Parathyroid adenoma (tissue), 2 donors: ENCODE results near the gene PRDM4.

Experiments used
- H2AFZ ChIP-seq: fragments of 300-600 bp; sonication (generic); one replicate; pipeline ENCODE4 v1.7.0; 2017; ENCODE audit warnings: antibody characterized with exemption, mild to moderate bottlenecking
- H3K27ac ChIP-seq: fragments of 300-600 bp; sonication (generic); one replicate; pipeline ENCODE4 v1.7.0; 2017
- H3K27me3 ChIP-seq: fragments of 300-600 bp; sonication (generic); one replicate; pipeline ENCODE4 v1.7.0; 2017; ENCODE audit warnings: low read length; ENCODE audit not compliant: control insufficient read depth, insufficient read depth
- H3K36me3 ChIP-seq: fragments of 300-600 bp; sonication (generic); one replicate; pipeline ENCODE4 v1.7.0; 2017; ENCODE audit warnings: low read length; ENCODE audit not compliant: control insufficient read depth, insufficient read depth
- H3K4me1 ChIP-seq: fragments of 300-600 bp; sonication (generic); one replicate; pipeline ENCODE4 v1.7.0; 2017; ENCODE audit warnings: control low read depth
- H3K4me2 ChIP-seq: fragments of 300-600 bp; sonication (generic); one replicate; pipeline ENCODE4 v1.7.0; 2017; ENCODE audit warnings: low read length
- H3K4me3 ChIP-seq: fragments of 300-600 bp; sonication (generic); one replicate; pipeline ENCODE4 v1.7.0; 2017; ENCODE audit warnings: low read depth, low read length
- H3K79me2 ChIP-seq: fragments of 300-600 bp; sonication (generic); one replicate; pipeline ENCODE4 v1.7.0; 2017; ENCODE audit warnings: control low read depth
- H3K9ac ChIP-seq: fragments of 300-600 bp; sonication (generic); one replicate; pipeline ENCODE4 v1.7.0; 2017; ENCODE audit warnings: mild to moderate bottlenecking
- H3K9me3 ChIP-seq: fragments of 300-600 bp; sonication (generic); one replicate; pipeline ENCODE4 v1.7.0; 2017; ENCODE audit warnings: low read length; ENCODE audit not compliant: control insufficient read depth
- TF ChIP-seq, protein P1 (sequence below): fragments of 300-600 bp; sonication (generic); IDR thresholded peaks from one replicate; pipeline ENCODE4 v1.7.0; 2017; ENCODE audit warnings: antibody characterized with exemption, mild to moderate bottlenecking
- donor health status: primary hyperparathyroidism.

Gene PRDM4

DNA sequence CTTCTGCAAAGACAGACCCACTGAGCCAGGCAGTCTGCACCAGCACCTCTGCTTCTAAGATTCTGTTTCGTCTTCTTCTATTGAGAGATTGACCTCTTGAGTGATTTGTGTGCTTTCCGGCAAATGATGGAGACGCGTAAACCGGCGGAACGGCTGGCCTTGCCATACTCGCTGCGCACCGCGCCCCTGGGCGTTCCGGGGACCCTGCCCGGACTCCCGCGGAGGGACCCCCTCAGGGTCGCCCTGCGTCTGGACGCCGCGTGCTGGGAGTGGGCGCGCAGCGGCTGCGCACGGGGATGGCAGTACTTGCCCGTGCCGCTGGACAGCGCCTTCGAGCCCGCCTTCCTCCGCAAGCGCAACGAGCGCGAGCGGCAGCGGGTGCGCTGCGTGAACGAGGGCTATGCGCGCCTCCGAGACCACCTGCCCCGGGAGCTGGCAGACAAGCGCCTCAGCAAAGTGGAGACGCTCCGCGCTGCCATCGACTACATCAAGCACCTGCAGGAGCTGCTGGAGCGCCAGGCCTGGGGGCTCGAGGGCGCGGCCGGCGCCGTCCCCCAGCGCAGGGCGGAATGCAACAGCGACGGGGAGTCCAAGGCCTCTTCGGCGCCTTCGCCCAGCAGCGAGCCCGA, 14.3 kb upstream of the PRDM4 start:
- Histone ChIP-seq H3K36me3 (no peaks in the 10 kb centered on the region), H2AFZ (peak overlapping the region; percentile 89), H3K9ac (no peak overlapping the region), H3K4me2 (no peak overlapping the region), H3K27me3 (no peaks in the 10 kb centered on the region), H3K4me1 (no peaks in the 10 kb centered on the region), H3K79me2 (no peaks in the 10 kb centered on the region), H3K27ac (no peak overlapping the region), H3K4me3 (no peak overlapping the region), H3K9me3 (no peaks in the 10 kb centered on the region)
- TF ChIP-seq, protein P1, sequence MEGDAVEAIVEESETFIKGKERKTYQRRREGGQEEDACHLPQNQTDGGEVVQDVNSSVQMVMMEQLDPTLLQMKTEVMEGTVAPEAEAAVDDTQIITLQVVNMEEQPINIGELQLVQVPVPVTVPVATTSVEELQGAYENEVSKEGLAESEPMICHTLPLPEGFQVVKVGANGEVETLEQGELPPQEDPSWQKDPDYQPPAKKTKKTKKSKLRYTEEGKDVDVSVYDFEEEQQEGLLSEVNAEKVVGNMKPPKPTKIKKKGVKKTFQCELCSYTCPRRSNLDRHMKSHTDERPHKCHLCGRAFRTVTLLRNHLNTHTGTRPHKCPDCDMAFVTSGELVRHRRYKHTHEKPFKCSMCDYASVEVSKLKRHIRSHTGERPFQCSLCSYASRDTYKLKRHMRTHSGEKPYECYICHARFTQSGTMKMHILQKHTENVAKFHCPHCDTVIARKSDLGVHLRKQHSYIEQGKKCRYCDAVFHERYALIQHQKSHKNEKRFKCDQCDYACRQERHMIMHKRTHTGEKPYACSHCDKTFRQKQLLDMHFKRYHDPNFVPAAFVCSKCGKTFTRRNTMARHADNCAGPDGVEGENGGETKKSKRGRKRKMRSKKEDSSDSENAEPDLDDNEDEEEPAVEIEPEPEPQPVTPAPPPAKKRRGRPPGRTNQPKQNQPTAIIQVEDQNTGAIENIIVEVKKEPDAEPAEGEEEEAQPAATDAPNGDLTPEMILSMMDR = peak; percentile 35

DNA sequence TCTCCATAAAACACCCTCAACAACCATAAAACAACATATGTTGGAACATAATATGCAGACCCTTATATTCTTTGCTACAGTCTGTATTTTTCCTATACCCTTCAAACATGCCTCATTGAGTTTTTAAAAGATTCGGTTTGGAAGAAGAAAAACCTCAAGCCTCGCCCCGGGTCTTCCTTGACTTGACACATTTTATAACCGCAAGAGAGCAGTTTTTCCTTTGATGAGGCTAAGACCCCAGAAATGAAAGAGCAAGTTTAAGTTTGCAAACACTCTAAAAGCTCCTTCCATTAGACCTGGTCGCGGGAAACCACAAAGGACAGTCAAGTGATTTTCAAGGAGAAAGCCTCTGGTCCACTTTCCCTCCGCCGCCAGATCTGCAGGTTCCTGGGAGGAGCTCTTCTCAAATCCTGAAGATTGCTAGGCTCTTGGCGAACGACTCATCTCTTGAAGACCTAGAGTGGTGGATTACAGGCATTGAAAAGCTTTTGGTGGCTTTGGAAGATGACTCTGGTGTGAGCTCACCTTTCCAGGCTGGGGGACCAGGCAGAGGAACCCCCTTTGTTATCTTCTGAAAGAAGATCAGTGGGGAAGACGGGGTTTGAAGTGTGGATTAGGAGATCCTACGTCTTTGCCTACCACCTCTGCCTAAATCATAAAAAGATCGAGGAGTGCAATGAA, 13.6 kb upstream of the PRDM4 start, which contains the start of gene ASCL4:
TSS of gene ASCL4 (plus strand) at position 356 of the 681 bp plus-strand sequence. CDS start 515 bp downstream, outside the sequence.
- no peak within 1 kb of the TSS for H3K9ac ChIP-seq
- H3K79me2 ChIP-seq = no peaks in the 10 kb centered on the region
- H3K27ac ChIP-seq = no peak within 1 kb of the TSS
- H3K4me3 ChIP-seq = no peak within 1 kb of the TSS
- no peaks in the 10 kb centered on the region for H3K9me3 ChIP-seq
- no peaks in the 10 kb centered on the region for H3K27me3 ChIP-seq
- no peaks in the 10 kb centered on the region for H3K36me3 ChIP-seq
- TF ChIP-seq, protein P1 = no peak
- no peaks in the 10 kb centered on the region for H3K4me1 ChIP-seq
- H2AFZ ChIP-seq = peak within 1 kb of the TSS; percentile 89
- no peak within 1 kb of the TSS for H3K4me2 ChIP-seq

DNA sequence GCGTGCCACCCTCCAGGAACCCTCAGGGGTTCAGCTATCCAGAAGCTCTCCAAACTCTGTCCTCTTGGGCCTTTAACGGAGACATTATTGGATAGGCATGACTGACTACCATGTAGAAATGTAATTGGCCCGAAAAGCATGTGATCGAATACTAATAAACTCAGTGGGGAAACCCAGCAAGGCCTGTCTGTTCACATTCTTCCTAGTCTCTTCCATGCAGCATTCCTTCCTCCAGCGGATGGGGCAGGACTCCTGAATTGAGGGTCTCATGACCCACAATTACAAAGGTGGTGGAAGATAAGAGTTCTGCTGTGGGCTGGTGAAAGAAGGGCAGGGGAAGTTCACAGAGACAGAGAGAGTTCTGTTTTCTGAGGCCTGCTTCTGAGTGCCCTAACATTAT, 6.5 kb upstream of the PRDM4 start:
- Histone ChIP-seq H3K4me3 (no peak overlapping the region), H2AFZ (no peak overlapping the region), H3K4me2 (no peak overlapping the region), H3K79me2 (no peaks in the 10 kb centered on the region), H3K9me3 (no peaks in the 10 kb centered on the region), H3K9ac (no peak overlapping the region), H3K27me3 (no peaks in the 10 kb centered on the region), H3K27ac (no peak overlapping the region), H3K36me3 (no peaks in the 10 kb centered on the region), H3K4me1 (no peaks in the 10 kb centered on the region)
- TF ChIP-seq, protein P1 = no peak

DNA sequence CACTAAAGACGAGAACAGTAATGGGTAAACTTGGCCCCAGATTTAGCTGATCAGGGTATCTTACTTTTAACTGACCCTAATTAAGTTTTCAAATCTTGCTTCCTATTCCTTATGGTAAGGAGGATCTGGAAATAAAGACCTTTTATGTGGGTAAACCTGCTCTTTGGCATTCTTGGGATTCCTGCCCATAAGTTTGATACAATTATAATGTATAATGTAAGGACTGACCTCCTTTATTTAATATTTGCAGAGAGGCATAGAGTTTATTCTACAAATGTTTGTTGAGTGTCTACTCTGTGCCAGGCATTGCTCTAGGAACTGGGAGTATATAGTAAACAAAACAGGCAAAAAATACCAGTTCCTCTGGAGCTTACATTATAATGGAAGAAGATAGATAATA, 4.4 kb upstream of the PRDM4 start:
- TF ChIP-seq, protein P1 = no peak
- H3K27me3 ChIP-seq = no peaks in the 10 kb centered on the region

More for the DNA sequence above, 4.4 kb upstream of the PRDM4 start:
- Histone ChIP-seq H3K9ac (no peak overlapping the region), H3K9me3 (no peaks in the 10 kb centered on the region), H3K79me2 (peaks cover under 1% of the 10 kb centered on the region), H3K36me3 (no peaks in the 10 kb centered on the region), H2AFZ (no peak overlapping the region), H3K27ac (no peak overlapping the region), H3K4me3 (no peak overlapping the region), H3K4me1 (peaks cover 4% of the 10 kb centered on the region), H3K4me2 (no peak overlapping the region)
